HG03108 (cell line): ENCODE results near the gene ENPP3.
A peak's percentile ranks its signal among the peaks of the same experiment; 100 is the strongest.

Experiments
- ATAC-seq: cut with Tn5 transposase; IDR thresholded peaks from one replicate; pipeline ENCODE4 v1.9.1; 2021; ENCODE audit warnings: moderate library complexity; ENCODE audit not compliant: unreplicated experiment

Gene ENPP3

GRCh38 chr6:131636880-131637792 is at the start of gene ENPP3:
Gene ENPP3, plus strand, starts transcription at chr6:131637302. Its CDS starts 83 bp downstream, at chr6:131637385.
- ATAC-seq: no peak

GRCh38 chr6:131587909-131588308 is 49.2 kb upstream of the ENPP3 start:
- ATAC-seq: no peak

DNA sequence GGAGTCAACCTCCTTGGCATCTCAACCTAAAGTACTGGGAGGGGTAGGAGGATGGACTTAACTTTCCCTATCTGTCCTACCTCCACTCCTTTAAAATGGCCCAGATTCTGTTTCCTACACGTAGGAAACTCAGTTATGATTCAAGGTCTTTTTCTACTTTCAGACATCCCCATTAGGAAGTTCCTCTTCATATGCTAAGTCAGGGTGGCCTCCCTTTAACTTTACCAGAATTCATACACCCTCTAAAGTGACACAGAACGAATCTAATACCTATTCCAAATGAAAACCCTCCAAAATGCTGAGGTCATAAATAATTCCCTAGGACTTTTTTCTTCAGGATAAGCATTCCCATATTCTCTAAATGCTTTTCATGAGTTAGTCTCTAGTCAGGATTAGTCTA is 48.5 kb upstream of the ENPP3 start:
- no peak for ATAC-seq

DNA sequence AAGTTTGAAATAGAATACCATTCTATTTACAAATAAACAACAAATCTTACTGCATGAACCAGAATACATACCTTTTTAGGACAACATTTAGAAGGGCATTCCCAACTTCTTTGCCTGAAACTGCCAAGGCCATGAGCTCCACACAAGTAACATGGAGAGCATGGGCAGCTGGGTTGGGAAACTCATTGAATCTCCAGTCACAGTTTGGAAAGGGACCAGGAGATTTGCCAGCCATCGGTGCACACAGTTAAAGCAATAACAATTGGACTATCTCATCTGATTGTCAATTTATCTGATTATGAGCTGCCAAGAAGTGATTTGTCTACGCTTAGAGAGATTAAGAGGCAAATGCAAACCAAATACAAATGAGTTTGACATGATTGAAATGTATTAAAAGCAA is 44.2 kb upstream of the ENPP3 start:
- no peak for ATAC-seq

DNA sequence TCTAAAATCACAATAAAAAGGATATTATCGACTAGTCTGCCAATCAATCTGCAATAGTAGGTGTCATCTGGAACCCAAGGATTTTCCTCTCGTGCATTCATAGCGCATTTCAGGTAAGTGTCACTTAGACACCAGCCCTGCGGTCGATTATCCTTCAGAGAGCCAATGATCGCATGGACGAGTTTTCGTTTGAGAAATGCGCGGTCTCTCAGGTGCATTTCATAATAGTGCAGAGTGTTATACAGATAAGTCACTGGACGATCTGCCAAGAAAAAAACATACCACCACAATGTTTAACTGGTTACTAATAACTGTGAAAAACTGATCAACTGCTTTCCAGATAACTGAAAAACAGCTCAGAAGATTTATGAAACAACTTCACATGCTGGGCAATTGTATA is 43.0 kb upstream of the ENPP3 start:
- no peak for ATAC-seq

- ATAC-seq: no peak
Observed at GRCh38 chr6:131597446-131597845, 39.7 kb upstream of the ENPP3 start.

DNA sequence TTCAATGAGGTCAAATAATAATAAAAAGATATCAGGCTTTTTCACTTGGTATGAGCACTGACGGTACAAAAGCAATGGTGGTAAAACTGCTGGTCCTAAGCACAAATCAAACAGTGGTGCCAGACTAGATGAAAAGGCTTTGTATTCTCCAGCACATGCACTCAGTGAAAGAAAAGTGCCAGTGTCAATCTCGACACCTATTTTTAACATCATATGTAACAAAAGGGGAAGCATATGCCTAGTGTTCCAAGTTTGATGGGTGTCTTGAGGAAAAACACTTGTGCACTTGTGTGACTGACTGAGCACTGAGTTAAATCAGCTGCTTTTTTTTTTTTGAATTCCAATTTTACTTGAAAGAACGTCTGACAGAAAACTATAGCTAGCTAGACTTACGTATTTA is 36.4 kb upstream of the ENPP3 start:
- no peak for ATAC-seq

GRCh38 chr6:131602781-131603312 is 34.3 kb upstream of the ENPP3 start:
- ATAC-seq: no peak

GRCh38 chr6:131613296-131613925 is 23.7 kb upstream of the ENPP3 start:
- no peak for ATAC-seq

- no peak for ATAC-seq
Observed at GRCh38 chr6:131615275-131615674, 21.8 kb upstream of the ENPP3 start.

DNA sequence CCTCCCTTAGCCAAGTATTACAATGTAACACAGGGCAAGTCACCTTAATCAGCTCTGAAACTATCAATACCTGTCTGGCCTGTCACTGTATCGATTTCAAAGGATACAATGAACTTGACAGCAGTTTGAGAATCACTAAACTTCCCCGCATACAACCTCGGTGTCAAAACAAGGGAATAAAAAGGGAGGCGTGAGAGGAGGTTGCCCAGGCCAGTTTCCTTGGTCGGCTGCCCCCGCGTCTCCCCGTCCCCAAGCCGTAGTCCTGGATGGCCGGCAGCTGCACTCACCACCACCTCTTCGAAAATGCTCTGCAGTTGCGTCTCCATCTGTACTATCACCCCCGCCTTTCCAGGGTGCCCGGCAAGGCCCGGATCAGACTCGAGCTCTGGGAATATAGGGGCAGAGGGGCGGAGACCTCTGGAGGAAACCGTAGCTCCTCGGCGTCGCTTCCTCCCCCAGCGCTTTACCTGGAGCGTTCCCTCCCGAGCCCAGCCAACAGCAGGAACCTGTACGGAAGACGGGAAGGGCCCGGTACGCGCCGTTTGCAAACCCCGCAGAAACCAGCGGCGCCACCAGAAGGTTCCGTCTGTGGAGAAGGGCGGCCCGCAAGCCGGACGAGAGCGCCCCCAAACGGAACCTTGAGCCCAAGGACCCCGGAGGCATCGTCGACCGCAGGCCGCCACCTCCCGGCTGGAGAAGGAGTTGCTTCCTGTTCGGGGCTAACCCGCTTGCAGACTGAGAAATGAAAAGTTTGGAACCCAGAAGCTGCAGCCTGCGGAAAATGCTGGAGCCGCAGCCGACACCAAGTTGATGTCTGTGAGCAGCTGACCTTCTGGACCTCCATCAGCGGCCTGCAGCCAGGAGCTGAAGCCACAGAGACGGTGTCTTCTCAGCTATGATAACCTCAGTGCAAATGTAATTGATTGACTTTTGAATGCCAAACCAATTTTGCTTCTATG is 9.1 kb upstream of the ENPP3 start, which contains the start of gene MED23:
MED23 (minus strand) TSS at position 519 of the 959 bp plus-strand sequence; CDS start at position 326, 193 bp downstream.
- peak; percentile 96 for ATAC-seq

- no peak for ATAC-seq
Observed at GRCh38 chr6:131628726-131629125, 8.4 kb upstream of the ENPP3 start.

- no peak for ATAC-seq
Observed at GRCh38 chr6:131629651-131630050, 7.5 kb upstream of the ENPP3 start.

DNA sequence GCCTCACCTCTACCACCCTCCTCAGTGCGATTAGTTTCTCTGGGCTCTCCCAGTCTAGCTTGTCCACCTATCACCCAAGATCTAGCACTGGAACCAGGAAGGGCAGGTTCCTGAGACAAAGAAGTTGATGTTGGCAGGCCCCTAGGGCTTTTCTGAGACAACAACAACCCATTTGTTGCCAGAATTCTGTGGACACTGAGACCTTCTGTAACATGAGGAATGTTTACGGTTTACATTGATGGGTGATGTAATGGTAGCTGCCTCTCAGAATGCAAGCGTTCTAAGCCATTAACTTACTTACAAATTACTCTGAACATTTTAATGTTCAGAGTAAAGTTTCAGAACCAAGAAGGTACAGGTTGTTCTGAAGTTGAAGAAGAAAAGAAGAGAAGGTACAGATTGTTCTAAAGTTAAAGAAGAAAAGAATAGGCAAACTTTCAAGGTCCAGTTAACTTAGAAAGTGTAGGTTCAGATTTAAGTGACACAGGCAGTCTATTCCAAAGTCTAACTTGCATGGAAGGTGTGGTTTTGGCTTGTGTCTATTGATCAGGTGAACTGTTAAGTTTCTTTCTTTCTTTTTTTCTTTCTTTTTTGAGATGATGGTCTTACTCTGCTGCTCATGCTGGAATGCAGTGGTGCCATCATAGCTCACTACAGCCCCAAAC is 5.3 kb upstream of the ENPP3 start:
- no peak for ATAC-seq

DNA sequence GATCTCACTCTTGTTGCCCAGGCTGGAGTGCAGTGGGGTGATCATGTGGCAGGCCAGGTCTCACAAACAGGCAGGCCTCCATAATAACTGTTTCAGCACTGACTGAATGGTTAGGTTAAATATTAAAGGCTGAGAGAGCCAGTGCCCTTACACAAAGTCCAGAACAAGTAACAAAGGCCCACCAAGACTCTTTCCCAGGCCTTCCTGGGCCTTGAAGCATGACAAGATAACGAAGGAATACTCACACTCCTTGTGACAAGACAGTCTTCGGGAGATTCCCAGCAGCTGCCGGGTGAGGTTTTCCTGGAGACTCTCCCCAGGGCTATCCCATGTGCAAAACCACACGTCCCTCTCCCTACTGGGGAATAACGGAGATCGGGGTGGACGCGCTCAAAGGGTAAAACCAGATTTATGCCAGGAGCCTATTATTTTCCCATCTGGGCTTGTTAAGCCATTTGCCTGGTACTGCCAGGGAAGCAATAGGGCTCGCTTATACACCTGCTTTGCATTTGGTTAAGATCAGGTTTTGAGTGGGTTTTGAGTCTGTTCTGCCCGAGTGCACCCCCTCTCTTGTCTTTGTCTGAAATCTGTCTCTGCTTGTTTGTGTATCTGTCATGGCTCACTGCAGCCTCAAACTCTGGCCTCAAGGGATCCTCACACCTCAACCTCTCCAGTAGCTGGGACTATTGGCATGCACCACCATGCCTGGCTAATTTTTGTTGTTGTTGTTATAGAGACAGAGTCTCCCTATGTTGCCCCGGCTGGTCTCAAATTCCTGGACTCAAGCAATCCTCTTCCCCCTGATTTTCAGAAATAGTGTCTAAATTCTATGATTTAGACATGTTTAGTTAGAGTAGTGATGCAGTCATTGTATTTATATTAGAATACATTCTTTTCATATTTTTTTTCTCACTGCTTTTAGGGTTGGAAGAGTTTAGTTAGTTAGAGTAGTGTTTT is 1.4 kb upstream of the ENPP3 start:
- peak; percentile 83 for ATAC-seq

DNA sequence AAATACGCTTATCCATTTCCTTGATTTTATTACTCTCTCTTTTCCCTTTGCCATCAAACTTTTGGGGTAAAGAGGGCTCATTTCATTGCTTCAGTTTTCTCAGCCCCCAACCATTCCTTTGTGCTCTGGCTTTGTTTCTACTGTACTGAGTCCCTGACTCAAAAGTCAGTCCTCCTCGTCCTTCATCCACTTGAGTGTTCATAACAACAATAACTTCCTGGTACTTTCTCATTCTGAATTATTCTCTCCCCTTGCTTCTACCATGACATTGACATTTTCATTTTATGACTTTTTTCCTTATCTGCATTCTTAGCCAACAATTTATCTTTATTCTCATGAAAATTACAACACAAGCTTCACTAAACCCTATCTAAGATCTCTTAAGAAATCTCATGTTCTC is 911 bp downstream of the ENPP3 start:
- ATAC-seq: no peak

DNA sequence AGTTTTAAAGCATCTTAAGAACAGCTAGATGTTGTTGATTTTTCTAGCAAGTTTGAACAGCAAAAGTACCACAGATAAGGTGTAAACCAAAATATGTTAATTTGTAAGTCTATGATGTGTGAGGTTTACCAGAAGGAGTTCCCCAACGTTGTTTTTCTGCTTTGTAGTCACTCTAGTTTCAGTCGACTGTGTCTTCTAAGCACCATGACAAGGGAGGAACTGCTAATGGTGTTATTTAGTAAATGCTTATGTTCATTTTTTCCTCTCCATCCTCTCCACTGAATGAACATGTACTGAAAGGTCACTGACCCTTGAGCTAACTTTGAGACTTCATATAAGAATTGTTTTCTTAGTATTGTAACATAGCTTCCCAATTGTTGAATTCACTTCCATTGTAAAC is 3.0 kb downstream of the ENPP3 start:
- peak; percentile 43 for ATAC-seq

- no peak for ATAC-seq
Observed at GRCh38 chr6:131640576-131640975, 3.5 kb downstream of the ENPP3 start.

- ATAC-seq: no peak
Observed at GRCh38 chr6:131641554-131641953, 4.5 kb downstream of the ENPP3 start.
